HCT116 (cell line): ENCODE results near the gene ZNHIT3. TPM values are rescaled to one million over a fixed set of nuclear protein-coding genes. Genes with fewer than 3 reads are reported as not detected.
"Not testable (repeated sequence)": the region's sequence is repeated elsewhere in the genome, so short reads cannot be mapped to it uniquely, and the experiment has no call there.

ENCODE experiments used
- ATAC-seq: fragments of 200-7000 bp; cut with Tn5 transposase; 2 replicates; pipeline ENCODE4 v1.9.1; 2020; ENCODE audit warnings: mild to moderate bottlenecking, moderate library complexity
- BruUV-seq: library from RNA; stranded (reverse); fragments of 400-500 nt; replicated peaks from 2 replicates; lab custom pipeline; 2021; lab: Mats Ljungman, UMichigan
- CTCF ChIA-PET: fragments of 300-600 bp; sonication (Branson Sonifier 250); formaldehyde crosslinking; loops from one replicate; lab custom pipeline; 2021; ENCODE audit warnings: antibody characterized with exemption; lab: Charles Lee
- POLR2A ChIA-PET: fragments of 300-600, 350-600 bp; sonication (Branson Sonifier 250); formaldehyde crosslinking; loops from one replicate; lab custom pipeline; 2021; ENCODE audit warnings: antibody characterized with exemption; lab: Charles Lee
- RAD21 ChIA-PET, 2 experiments: fragments of 300-600 bp; sonication (Branson Sonifier 250); formaldehyde crosslinking; loops; one replicate each; lab custom pipeline; 2023; ENCODE audit warnings: low total read pairs in 2 of 2; ENCODE audit not compliant: uncharacterized antibody in 2 of 2, unreplicated experiment in 2 of 2, low non-redundant PET in 1 of 2; lab: Charles Lee
- DNase-seq: peaks from one replicate; pipeline ENCODE4 v3.0.0-alpha.2; 2010; ENCODE audit warnings: low read depth, low spot score
- H2AFZ ChIP-seq: fragments of 200-600 bp; shearing (Covaris generic), sonication (generic); 2 replicates; pipeline ENCODE4 v1.6.1; 2017; ENCODE audit warnings: low read depth, mixed run types, mixed read lengths, antibody characterized with exemption, low read length; ENCODE audit not compliant: poor library complexity, severe bottlenecking
- H3K27ac ChIP-seq: 2 replicates; pipeline ENCODE4 v1.5.1; 2012; ENCODE audit warnings: low read depth, low read length
- H3K27me3 ChIP-seq: fragments of 200-600 bp; sonication (generic); 2 replicates; pipeline ENCODE4 v1.6.1; 2016; ENCODE audit warnings: mixed run types, low read length, mixed read lengths; ENCODE audit not compliant: insufficient read depth
- H3K36me3 ChIP-seq, 2 experiments: fragments of 200-500 bp in 1 of 2; fragments of 200-600 bp in 1 of 2; sonication (Bioruptor generic) in 1 of 2; sonication (generic) in 1 of 2; 2 replicates each; pipeline versions ENCODE4 v1.5.1 to v1.6.1; 2014 to 2016; ENCODE audit warnings: low read length in 2 of 2, inconsistent platforms in 1 of 2, mixed read lengths in 1 of 2, mixed run types in 1 of 2; ENCODE audit not compliant: insufficient read depth in 2 of 2, control insufficient read depth in 1 of 2
- H3K4me1 ChIP-seq, 2 experiments: fragments of 200-600 bp in 1 of 2; sonication (generic) in 1 of 2; 2 replicates each; pipeline versions ENCODE4 v1.5.1 to v1.6.1; 2012 to 2017; ENCODE audit warnings: low read length in 2 of 2, inconsistent platforms in 1 of 2, mild to moderate bottlenecking in 1 of 2, mixed read lengths in 1 of 2, mixed run types in 1 of 2, moderate library complexity in 1 of 2; ENCODE audit not compliant: insufficient read depth in 2 of 2, control insufficient read depth in 1 of 2
- H3K4me2 ChIP-seq: fragments of 200-600 bp; sonication (generic); 2 replicates; pipeline ENCODE4 v1.6.1; 2017; ENCODE audit warnings: mixed run types, low read length, mixed read lengths
- H3K4me3 ChIP-seq, 2 experiments: fragments of 200-600 bp in 1 of 2; sonication (generic) in 1 of 2; replicated peaks in 1 of 2; 2 replicates each; pipeline ENCODE4 v1.5.1; 2011 to 2016; ENCODE audit warnings: low read length in 2 of 2, control low read depth in 1 of 2, low read depth in 1 of 2, mild to moderate bottlenecking in 1 of 2, mixed read lengths in 1 of 2, mixed run types in 1 of 2
- H3K79me2 ChIP-seq: fragments of 200-600 bp; sonication (generic); 2 replicates; pipeline ENCODE4 v1.6.1; 2017; ENCODE audit warnings: mild to moderate bottlenecking, mixed run types, low read length, moderate library complexity, mixed read lengths; ENCODE audit not compliant: insufficient read depth
- H3K9ac ChIP-seq: fragments of 200-600 bp; sonication (generic); 2 replicates; pipeline ENCODE4 v1.6.1; 2016; ENCODE audit warnings: low read length, mixed read lengths
- H3K9me2 ChIP-seq: fragments of 200-600 bp; sonication (generic), shearing (Covaris generic); 2 replicates; pipeline ENCODE4 v1.6.1; 2017; ENCODE audit warnings: mixed run types, mild to moderate bottlenecking, moderate library complexity; ENCODE audit not compliant: insufficient read depth
- H3K9me3 ChIP-seq, 2 experiments: fragments of 200-500 bp in 1 of 2; fragments of 200-600 bp in 1 of 2; sonication (Bioruptor generic) in 1 of 2; sonication (generic) in 1 of 2; 2 replicates each; pipeline ENCODE4 v1.6.1; 2014 to 2017; ENCODE audit warnings: low read length in 2 of 2, mixed read lengths in 2 of 2, inconsistent platforms in 1 of 2, low read depth in 1 of 2, mild to moderate bottlenecking in 1 of 2, mixed run types in 1 of 2, moderate library complexity in 1 of 2; ENCODE audit not compliant: control insufficient read depth in 1 of 2, insufficient read depth in 1 of 2
- H4K20me1 ChIP-seq: fragments of 200-600 bp; sonication (generic), shearing (Covaris generic); 2 replicates; pipeline ENCODE4 v1.6.1; 2017; ENCODE audit warnings: mixed run types, mild to moderate bottlenecking, moderate library complexity; ENCODE audit not compliant: insufficient read depth
- CBX3 ChIP-seq: IDR thresholded peaks from 2 replicates; pipeline ENCODE4 v1.6.1; 2012; ENCODE audit warnings: low read depth
- CTCF ChIP-seq, 3 experiments: fragments of 200-600 bp in 1 of 3; sonication (generic) in 1 of 3; IDR thresholded peaks in 2 of 3; conservative IDR thresholded peaks in 1 of 3; 2 replicates each; pipeline ENCODE4 v1.5.1; 2012 to 2017; ENCODE audit warnings: low read depth in 2 of 3, low read length in 2 of 3, antibody characterized with exemption in 1 of 3, borderline replicate concordance in 1 of 3, control low read depth in 1 of 3, mild to moderate bottlenecking in 1 of 3, mixed read lengths in 1 of 3, mixed run types in 1 of 3, moderate library complexity in 1 of 3; ENCODE audit not compliant: insufficient read depth in 1 of 3
- ELF1 ChIP-seq: IDR thresholded peaks from 2 replicates; pipeline ENCODE4 v1.6.1; 2012; ENCODE audit warnings: low read depth, borderline replicate concordance
- EZH2phosphoT487 ChIP-seq: fragments of 200-600 bp; IDR thresholded peaks from 2 replicates; pipeline ENCODE4 v1.6.1; 2018; ENCODE audit warnings: antibody characterized with exemption, borderline replicate concordance
- MAX ChIP-seq: IDR thresholded peaks from 2 replicates; pipeline ENCODE4 v1.6.1; 2012
- POLR2A ChIP-seq: IDR thresholded peaks from 2 replicates; pipeline ENCODE4 v1.7.0; 2011; ENCODE audit warnings: borderline replicate concordance; ENCODE audit not compliant: insufficient read depth, insufficient read length; ENCODE audit errors: extremely low read depth
- POLR2AphosphoS5 ChIP-seq: IDR thresholded peaks from 2 replicates; pipeline ENCODE4 v1.6.1; 2011; ENCODE audit warnings: mild to moderate bottlenecking, low read depth, low read length, moderate library complexity
- RAD21 ChIP-seq: IDR thresholded peaks from 2 replicates; pipeline ENCODE4 v1.6.1; 2012; ENCODE audit warnings: low read depth, mild to moderate bottlenecking
- REST ChIP-seq: IDR thresholded peaks from 2 replicates; pipeline ENCODE4 v1.6.1; 2012; ENCODE audit warnings: low read depth
- intact Hi-C: fragments of 100-400 bp; cut with micrococcal nuclease; formaldehyde crosslinking; loops from 2 replicates; pipeline ENCODE4 v1.10.0; 2022
- total RNA-seq: library from RNA; stranded (reverse); gene quantifications from one replicate; pipeline ENCODE4 v1.2.1, GENCODE V29; 2021; ENCODE audit not compliant: unreplicated experiment

Gene ZNHIT3
- total RNA-seq, 1 experiment from 2014 or later = 33.9 TPM

- Histone ChIP-seq H3K4me2 (peak overlapping the region; percentile 50), H2AFZ (peak overlapping the region; percentile 83), H3K27me3 (peaks cover 5% of the 10 kb centered on the region; the same call in 1 of the 2 replicates), H4K20me1 (no peaks in the 10 kb centered on the region), H3K9ac (no peak overlapping the region), H3K36me3 (no peaks in the 10 kb centered on the region), H3K9me3 (no peaks in the 10 kb centered on the region), H3K4me3 (no peak overlapping the region), H3K4me1 (peaks cover 4 to 24% of the 10 kb centered on the region in 2 experiments; a peak in 3 of 4 replicates), H3K9me2 (no peaks in the 10 kb centered on the region), H3K27ac (no peak overlapping the region), H3K79me2 (peaks cover 12% of the 10 kb centered on the region)
- ATAC-seq = peak; percentile 86
- RAD21 ChIA-PET = interaction anchor here (1.0 to 1.3 kb wide), 2 partner anchors 333 to 513 kb away, joined by 3 to 4 read pairs; no protein-coding TSS in a partner anchor
- intact Hi-C loops = loop anchor here (5.0 kb wide), 1 partner anchor 516 kb away; no protein-coding TSS in a partner anchor
- POLR2A ChIA-PET = interaction anchor here (0.6 kb wide), 1 partner anchor 9 kb away, joined by 3 read pairs; no protein-coding TSS in a partner anchor
- peak; percentile 66 for DNase-seq
- CTCF ChIA-PET = interaction anchor here (0.7 to 1.8 kb wide), 13 partner anchors 9 to 515 kb away, joined by 3 to 8 read pairs (median 4); no protein-coding TSS in a partner anchor
- BruUV-seq = no TSS peak
- TF ChIP-seq CTCF (IDR thresholded peaks at IDR 0.05 in 2 of 3, conservative IDR thresholded peaks at IDR 0.05 in 1 of 3; ENCODE audit: borderline replicate concordance in 1 of 3, insufficient read depth in 1 of 3, low read depth in 2 of 3, low read length in 2 of 3) (peak; percentile 90 to 98 (median 96)), POLR2AphosphoS5 (peak; percentile 35; the same call in 1 of the 2 replicates), ELF1 (no peak), POLR2A (no peak), CBX3 (peak; percentile 80), REST (no peak), EZH2phosphoT487 (no peak), MAX (peak; percentile 98), RAD21 (peak; percentile 98)
These were observed 3.6 kb upstream of the ZNHIT3 start for GRCh38 chr17:36482611-36483504.

- RAD21 ChIA-PET, H4K20me1 ChIP-seq, H3K9ac ChIP-seq, H3K9me2 ChIP-seq, H2AFZ ChIP-seq, H3K4me3 ChIP-seq, BruUV-seq, H3K27ac ChIP-seq, H3K36me3 ChIP-seq, ATAC-seq, H3K9me3 ChIP-seq, POLR2A ChIA-PET, H3K4me2 ChIP-seq, H3K27me3 ChIP-seq, DNase-seq: not testable (repeated sequence)
- H3K4me1 ChIP-seq = peaks cover 4 to 24% of the 10 kb centered on the region in 2 experiments; a peak in 3 of 4 replicates
- H3K79me2 ChIP-seq = peaks cover 20% of the 10 kb centered on the region
- CTCF ChIA-PET = interaction anchor here (1.7 kb wide), 1 partner anchor 515 kb away, joined by 8 read pairs; no protein-coding TSS in a partner anchor
- intact Hi-C loops = loop anchor here (5.0 kb wide), 1 partner anchor 517 kb away; no protein-coding TSS in a partner anchor
These were observed 2.5 kb upstream of the ZNHIT3 start for GRCh38 chr17:36484021-36484420.
